ENCODE results near the gene TLCD3A. TPM values are rescaled to one million over a fixed set of nuclear protein-coding genes. Genes with fewer than 3 reads are reported as not detected.
"Not testable (repeated sequence)": the region's sequence is repeated elsewhere in the genome, so short reads cannot be mapped to it uniquely, and the experiment has no call there.

Gene TLCD3A
- total RNA-seq, 1 donor from 2014 or later, result 38.4 TPM

- TF ChIP-seq, protein P1, sequence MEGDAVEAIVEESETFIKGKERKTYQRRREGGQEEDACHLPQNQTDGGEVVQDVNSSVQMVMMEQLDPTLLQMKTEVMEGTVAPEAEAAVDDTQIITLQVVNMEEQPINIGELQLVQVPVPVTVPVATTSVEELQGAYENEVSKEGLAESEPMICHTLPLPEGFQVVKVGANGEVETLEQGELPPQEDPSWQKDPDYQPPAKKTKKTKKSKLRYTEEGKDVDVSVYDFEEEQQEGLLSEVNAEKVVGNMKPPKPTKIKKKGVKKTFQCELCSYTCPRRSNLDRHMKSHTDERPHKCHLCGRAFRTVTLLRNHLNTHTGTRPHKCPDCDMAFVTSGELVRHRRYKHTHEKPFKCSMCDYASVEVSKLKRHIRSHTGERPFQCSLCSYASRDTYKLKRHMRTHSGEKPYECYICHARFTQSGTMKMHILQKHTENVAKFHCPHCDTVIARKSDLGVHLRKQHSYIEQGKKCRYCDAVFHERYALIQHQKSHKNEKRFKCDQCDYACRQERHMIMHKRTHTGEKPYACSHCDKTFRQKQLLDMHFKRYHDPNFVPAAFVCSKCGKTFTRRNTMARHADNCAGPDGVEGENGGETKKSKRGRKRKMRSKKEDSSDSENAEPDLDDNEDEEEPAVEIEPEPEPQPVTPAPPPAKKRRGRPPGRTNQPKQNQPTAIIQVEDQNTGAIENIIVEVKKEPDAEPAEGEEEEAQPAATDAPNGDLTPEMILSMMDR (IDR thresholded peaks at IDR 0.05; ENCODE audit: insufficient read depth, low read length, poor library complexity, severe bottlenecking), result no peak
- H3K36me3 ChIP-seq (ENCODE audit: control insufficient read depth, insufficient read depth, low read length), result no peaks in the 10 kb centered on the region
- peak; percentile 51 for DNase-seq (ENCODE audit: low read depth)
- H3K4me3 ChIP-seq (ENCODE audit: low read depth, low read length), result peak within 1 kb of the TSS; percentile 96
- H3K27me3 ChIP-seq (ENCODE audit: control insufficient read depth, insufficient read depth, low read length), result no peaks in the 10 kb centered on the region
These were observed 49.7 kb downstream of the TLCD3A start, which contains the start of the genes GLOD4 and MRM3 for GRCh38 chr17:781805-782731. TSS of gene GLOD4 (minus strand) at chr17:782280. CDS start at chr17:782255, 25 bp downstream. TSS of gene MRM3 (plus strand) at chr17:782353. CDS start at chr17:782379, 26 bp downstream.

GRCh38 chr17:784143-784542, 51.7 kb downstream of the TLCD3A start:
- no peaks in the 10 kb centered on the region for H3K27me3 ChIP-seq (ENCODE audit: control insufficient read depth, insufficient read depth, low read length)
- TF ChIP-seq, protein P1 (IDR thresholded peaks at IDR 0.05; ENCODE audit: insufficient read depth, low read length, poor library complexity, severe bottlenecking), result no peak
- no peaks in the 10 kb centered on the region for H3K36me3 ChIP-seq (ENCODE audit: control insufficient read depth, insufficient read depth, low read length)
- H3K4me3 ChIP-seq (ENCODE audit: low read depth, low read length), result no peak overlapping the region
- DNase-seq (ENCODE audit: low read depth), result no peak

- not testable (repeated sequence) for H3K27me3 ChIP-seq (ENCODE audit: control insufficient read depth, insufficient read depth, low read length); DNase-seq (ENCODE audit: low read depth); H3K4me3 ChIP-seq (ENCODE audit: low read depth, low read length); H3K36me3 ChIP-seq (ENCODE audit: control insufficient read depth, insufficient read depth, low read length)
These were observed 53.5 kb downstream of the TLCD3A start for GRCh38 chr17:785901-786300.

DNA sequence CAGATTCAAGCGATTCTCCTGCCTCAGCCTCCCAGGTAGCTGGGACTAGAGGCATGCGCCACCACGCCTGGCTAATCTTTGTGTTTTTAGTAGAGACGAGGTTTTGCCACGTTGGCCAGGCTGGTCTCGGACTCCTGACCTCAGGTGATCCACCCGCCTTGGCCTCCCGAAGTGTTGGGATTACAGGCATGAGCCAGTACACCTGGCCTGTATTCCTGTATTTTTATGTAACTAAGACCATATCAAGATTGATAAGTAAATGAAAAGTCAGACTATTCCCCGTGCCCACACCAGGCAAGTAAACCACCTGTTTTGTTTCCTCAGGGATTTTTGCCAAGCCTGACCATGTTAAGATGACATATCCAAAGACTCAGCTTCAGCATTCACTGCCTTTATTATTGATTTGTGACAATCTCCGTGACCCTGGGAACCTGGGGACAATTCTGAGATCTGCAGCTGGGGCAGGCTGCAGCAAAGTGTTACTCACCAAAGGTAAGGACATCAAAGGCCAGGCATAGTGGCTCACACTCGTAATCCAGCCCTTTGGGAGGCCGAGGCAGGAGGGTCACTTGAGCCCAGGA, 55.3 kb downstream of the TLCD3A start:
- TF ChIP-seq, protein P1 (IDR thresholded peaks at IDR 0.05; ENCODE audit: insufficient read depth, low read length, poor library complexity, severe bottlenecking), result no peak
- no peak overlapping the region for H3K4me3 ChIP-seq (ENCODE audit: low read depth, low read length)
- no peaks in the 10 kb centered on the region for H3K27me3 ChIP-seq (ENCODE audit: control insufficient read depth, insufficient read depth, low read length)
- peaks cover 4% of the 10 kb centered on the region for H3K36me3 ChIP-seq (ENCODE audit: control insufficient read depth, insufficient read depth, low read length)
- no peak for DNase-seq (ENCODE audit: low read depth)

GRCh38 chr17:788551-788950, 56.2 kb downstream of the TLCD3A start:
- DNase-seq (ENCODE audit: low read depth), result no peak
- Histone ChIP-seq H3K27me3 (ENCODE audit: control insufficient read depth, insufficient read depth, low read length) (no peaks in the 10 kb centered on the region), H3K4me3 (ENCODE audit: low read depth, low read length) (no peak overlapping the region), H3K36me3 (ENCODE audit: control insufficient read depth, insufficient read depth, low read length) (peaks cover 4% of the 10 kb centered on the region)
- TF ChIP-seq, protein P1 (IDR thresholded peaks at IDR 0.05; ENCODE audit: insufficient read depth, low read length, poor library complexity, severe bottlenecking), result no peak

DNA sequence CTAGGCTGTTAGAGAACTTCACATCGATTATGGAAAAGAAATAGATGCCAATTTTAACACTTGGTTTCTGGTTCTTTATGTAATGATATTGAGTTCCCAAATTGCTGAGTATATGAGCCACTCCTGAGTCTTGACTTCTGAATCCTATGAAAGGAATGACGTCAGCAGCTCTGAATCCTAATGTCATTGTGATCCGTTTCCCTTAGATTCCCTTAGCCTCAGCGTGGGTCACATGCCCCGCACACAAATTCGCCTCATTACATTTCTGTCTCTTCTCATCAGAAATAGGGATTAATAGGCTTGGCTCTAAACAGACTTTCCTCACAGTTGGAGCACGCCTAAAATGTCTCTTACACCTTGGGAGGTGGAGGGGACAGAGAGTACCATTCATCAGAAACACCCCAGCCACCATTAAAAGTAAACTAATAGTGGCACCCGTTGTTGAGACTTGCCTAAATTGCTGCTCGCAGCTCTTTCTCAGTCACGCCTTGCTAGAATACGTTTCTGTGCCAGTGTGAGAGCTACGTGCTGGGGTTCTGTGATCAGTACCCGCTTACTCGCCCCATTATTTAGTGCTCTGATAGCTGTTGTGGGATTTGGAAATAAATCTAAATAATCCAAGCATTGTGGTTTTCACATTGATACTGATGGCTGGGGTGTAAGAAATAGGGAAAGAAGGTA, 56.9 kb downstream of the TLCD3A start:
- H3K27me3 ChIP-seq (ENCODE audit: control insufficient read depth, insufficient read depth, low read length), result no peaks in the 10 kb centered on the region
- no peak for DNase-seq (ENCODE audit: low read depth)
- peaks cover 4% of the 10 kb centered on the region for H3K36me3 ChIP-seq (ENCODE audit: control insufficient read depth, insufficient read depth, low read length)
- H3K4me3 ChIP-seq (ENCODE audit: low read depth, low read length), result no peak overlapping the region
- TF ChIP-seq, protein P1 (IDR thresholded peaks at IDR 0.05; ENCODE audit: insufficient read depth, low read length, poor library complexity, severe bottlenecking), result no peak

- H3K27me3 ChIP-seq (ENCODE audit: control insufficient read depth, insufficient read depth, low read length); DNase-seq (ENCODE audit: low read depth); H3K36me3 ChIP-seq (ENCODE audit: control insufficient read depth, insufficient read depth, low read length); H3K4me3 ChIP-seq (ENCODE audit: low read depth, low read length): not testable (repeated sequence)
These were observed 57.8 kb downstream of the TLCD3A start for GRCh38 chr17:789931-790873.

GRCh38 chr17:790874-791247, 58.5 kb downstream of the TLCD3A start:
- DNase-seq (ENCODE audit: low read depth); H3K36me3 ChIP-seq (ENCODE audit: control insufficient read depth, insufficient read depth, low read length); H3K27me3 ChIP-seq (ENCODE audit: control insufficient read depth, insufficient read depth, low read length); H3K4me3 ChIP-seq (ENCODE audit: low read depth, low read length): not testable (repeated sequence)
